SK-N-SH treated with all-trans-retinoic acid at 6 μM for 48 hours (cell line): ENCODE data around the gene GLOD4.
"Not testable (repeated sequence)": the region's sequence is repeated elsewhere in the genome, so short reads cannot be mapped to it uniquely, and the experiment has no call there.

Source experiments
- ATAC-seq: fragments of 200-7000 bp; cut with Tn5 transposase; 3 replicates; pipeline ENCODE4 v1.9.1; 2020; ENCODE audit warnings: mild to moderate bottlenecking, moderate library complexity
- ARNTL ChIP-seq: fragments of 450-650 bp; formaldehyde crosslinking; IDR thresholded peaks from 2 replicates; pipeline ENCODE4 v1.5.0; 2020; ENCODE audit warnings: low read depth, mild to moderate bottlenecking, moderate library complexity, borderline replicate concordance
- BACH2 ChIP-seq: fragments of 250-450 bp; sonication (Bioruptor Pico); IDR thresholded peaks from 2 replicates; pipeline ENCODE4 v1.9.0; 2021; ENCODE audit warnings: mild to moderate bottlenecking, borderline replicate concordance
- CREB5 ChIP-seq: fragments of 250-450 bp; sonication (Bioruptor Pico); IDR thresholded peaks from 2 replicates; pipeline ENCODE4 v1.5.1; 2020; ENCODE audit warnings: low read depth, mild to moderate bottlenecking, moderate library complexity
- CSDC2 ChIP-seq: fragments of 250-450 bp; sonication (Bioruptor Pico); IDR thresholded peaks from 2 replicates; pipeline ENCODE4 v1.5.0; 2020; ENCODE audit warnings: mild to moderate bottlenecking, moderate library complexity
- ESRRG ChIP-seq: fragments of 250-450 bp; sonication (Bioruptor Pico); IDR thresholded peaks from 2 replicates; pipeline ENCODE4 v1.6.1; 2021; ENCODE audit warnings: mild to moderate bottlenecking
- GLIS3 ChIP-seq: fragments of 250-450 bp; sonication (Bioruptor Pico); IDR thresholded peaks from 2 replicates; pipeline ENCODE4 v1.5.0; 2020; ENCODE audit warnings: mild to moderate bottlenecking, moderate library complexity
- ISL1 ChIP-seq: fragments of 250-450 bp; sonication (Bioruptor Pico); IDR thresholded peaks from 2 replicates; pipeline ENCODE4 v2.1.2; 2022; ENCODE audit warnings: mild to moderate bottlenecking, moderate library complexity
- OSR1 ChIP-seq: fragments of 250-450 bp; sonication (Bioruptor Pico); IDR thresholded peaks from 2 replicates; pipeline ENCODE4 v1.8.0; 2022; ENCODE audit warnings: moderate library complexity, mild to moderate bottlenecking, inconsistent platforms
- POU6F1 ChIP-seq: fragments of 250-450 bp; sonication (Bioruptor Pico); IDR thresholded peaks from 2 replicates; pipeline ENCODE4 v1.8.0; 2021; ENCODE audit warnings: low read depth, mild to moderate bottlenecking, moderate library complexity, borderline replicate concordance
- PPARA ChIP-seq: fragments of 250-450 bp; sonication (Bioruptor Pico); IDR thresholded peaks from 2 replicates; pipeline ENCODE4 v1.5.0; 2020; ENCODE audit warnings: mild to moderate bottlenecking, borderline replicate concordance
- RARB ChIP-seq: fragments of 250-450 bp; sonication (Bioruptor Pico); IDR thresholded peaks from 2 replicates; pipeline ENCODE4 v1.8.0; 2021; ENCODE audit warnings: mild to moderate bottlenecking, moderate library complexity
- SNAI2 ChIP-seq: fragments of 250-450 bp; sonication (Bioruptor Pico); IDR thresholded peaks from 2 replicates; pipeline ENCODE4 v1.5.0; 2020; ENCODE audit warnings: mild to moderate bottlenecking, moderate library complexity
- TCF4 ChIP-seq: fragments of 250-450 bp; sonication (Bioruptor Pico); IDR thresholded peaks from 2 replicates; pipeline ENCODE4 v1.8.0; 2021; ENCODE audit warnings: mild to moderate bottlenecking, moderate library complexity, borderline replicate concordance
- TOX ChIP-seq: fragments of 250-450 bp; sonication (Bioruptor Pico); IDR thresholded peaks from 2 replicates; pipeline ENCODE4 v1.8.0; 2021; ENCODE audit warnings: mild to moderate bottlenecking, moderate library complexity, borderline replicate concordance
- TSHZ2 ChIP-seq: fragments of 250-450 bp; sonication (Bioruptor Pico); IDR thresholded peaks from 2 replicates; pipeline ENCODE4 v1.5.0; 2020; ENCODE audit warnings: mild to moderate bottlenecking, moderate library complexity
- ZC3H10 ChIP-seq: fragments of 250-450 bp; sonication (Bioruptor Pico); IDR thresholded peaks from 2 replicates; pipeline ENCODE4 v1.5.1; 2021; ENCODE audit warnings: mild to moderate bottlenecking, moderate library complexity
- ZFP3 ChIP-seq: fragments of 250-450 bp; sonication (Bioruptor Pico); IDR thresholded peaks from 2 replicates; pipeline ENCODE4 v1.5.0; 2020; ENCODE audit warnings: mild to moderate bottlenecking, moderate library complexity
- ZFP30 ChIP-seq: fragments of 450-650 bp; formaldehyde crosslinking; IDR thresholded peaks from 2 replicates; pipeline ENCODE4 v1.5.0; 2022; ENCODE audit warnings: mild to moderate bottlenecking, moderate library complexity
- ZNF565 ChIP-seq: fragments of 450-650 bp; formaldehyde crosslinking; conservative IDR thresholded peaks from 2 replicates; pipeline ENCODE4 v1.5.0; 2020; ENCODE audit warnings: low read depth, mild to moderate bottlenecking, moderate library complexity
- ZNF70 ChIP-seq: fragments of 450-650 bp; formaldehyde crosslinking; IDR thresholded peaks from 2 replicates; pipeline ENCODE4 v1.5.0; 2020; ENCODE audit warnings: mild to moderate bottlenecking, moderate library complexity
- ZNF8 ChIP-seq: fragments of 450-650 bp; formaldehyde crosslinking; IDR thresholded peaks from 2 replicates; pipeline ENCODE4 v1.5.0; 2020; ENCODE audit warnings: mild to moderate bottlenecking, moderate library complexity

Gene GLOD4

GRCh38 chr17:750431-751037, 31.5 kb downstream of the GLOD4 start (continued):
- no peak for TF ChIP-seq ZFP3

GRCh38 chr17:749359-749758, 32.7 kb downstream of the GLOD4 start:
- not testable (repeated sequence) for ATAC-seq

GRCh38 chr17:748604-749003, 33.5 kb downstream of the GLOD4 start:
- ATAC-seq = not testable (repeated sequence)

GRCh38 chr17:746783-747629, 35.1 kb downstream of the GLOD4 start:
- TF ChIP-seq OSR1 (no peak), ZNF8 (CRISPR knock-in tag) (no peak), CSDC2 (CRISPR knock-in tag) (no peak), ZFP3 (no peak), ZFP30 (CRISPR knock-in tag) (no peak)
- no peak for ATAC-seq

- ATAC-seq = no peak
- TF ChIP-seq ZNF70 (CRISPR knock-in tag) (no peak), PPARA (no peak), GLIS3 (CRISPR knock-in tag) (no peak), TCF4 (CRISPR knock-in tag) (no peak)
These were observed 35.9 kb downstream of the GLOD4 start for GRCh38 chr17:746181-746580.

- TF ChIP-seq CREB5 (no peak), ZFP30 (CRISPR knock-in tag) (no peak), TSHZ2 (CRISPR knock-in tag) (no peak), ZNF8 (CRISPR knock-in tag) (no peak), ESRRG (CRISPR knock-in tag) (no peak), BACH2 (no peak), ARNTL (CRISPR knock-in tag) (no peak), ZNF70 (CRISPR knock-in tag) (no peak), CSDC2 (CRISPR knock-in tag) (no peak)
These were observed 36.7 kb downstream of the GLOD4 start for GRCh38 chr17:745406-745805.

GRCh38 chr17:744937-745336, 37.1 kb downstream of the GLOD4 start:
- ATAC-seq = no peak
- TF ChIP-seq TSHZ2 (CRISPR knock-in tag) (no peak), ZFP30 (CRISPR knock-in tag) (no peak), POU6F1 (CRISPR knock-in tag) (no peak), ZNF70 (CRISPR knock-in tag) (no peak), PPARA (no peak), GLIS3 (CRISPR knock-in tag) (no peak), TOX (CRISPR knock-in tag) (no peak), ESRRG (CRISPR knock-in tag) (no peak), TCF4 (CRISPR knock-in tag) (no peak), ISL1 (CRISPR knock-in tag) (no peak), BACH2 (no peak), OSR1 (no peak), ARNTL (CRISPR knock-in tag) (no peak), ZFP3 (no peak), ZC3H10 (no peak), SNAI2 (CRISPR knock-in tag) (no peak), CSDC2 (CRISPR knock-in tag) (no peak), RARB (CRISPR knock-in tag) (no peak), ZNF565 (CRISPR knock-in tag) (no peak)

More at GRCh38 chr17:745406-745805, 36.7 kb downstream of the GLOD4 start:
- no peak for ATAC-seq
